HG03565 (cell line): ENCODE data around the gene PRR20A.
"Not testable (repeated sequence)": the region's sequence is repeated elsewhere in the genome, so short reads cannot be mapped to it uniquely, and the experiment has no call there.

Experiments used
- ATAC-seq: cut with Tn5 transposase; IDR thresholded peaks from one replicate; pipeline ENCODE4 v1.9.1; 2021; ENCODE audit warnings: mild to moderate bottlenecking, moderate library complexity; ENCODE audit not compliant: unreplicated experiment

PRR20A gene

DNA sequence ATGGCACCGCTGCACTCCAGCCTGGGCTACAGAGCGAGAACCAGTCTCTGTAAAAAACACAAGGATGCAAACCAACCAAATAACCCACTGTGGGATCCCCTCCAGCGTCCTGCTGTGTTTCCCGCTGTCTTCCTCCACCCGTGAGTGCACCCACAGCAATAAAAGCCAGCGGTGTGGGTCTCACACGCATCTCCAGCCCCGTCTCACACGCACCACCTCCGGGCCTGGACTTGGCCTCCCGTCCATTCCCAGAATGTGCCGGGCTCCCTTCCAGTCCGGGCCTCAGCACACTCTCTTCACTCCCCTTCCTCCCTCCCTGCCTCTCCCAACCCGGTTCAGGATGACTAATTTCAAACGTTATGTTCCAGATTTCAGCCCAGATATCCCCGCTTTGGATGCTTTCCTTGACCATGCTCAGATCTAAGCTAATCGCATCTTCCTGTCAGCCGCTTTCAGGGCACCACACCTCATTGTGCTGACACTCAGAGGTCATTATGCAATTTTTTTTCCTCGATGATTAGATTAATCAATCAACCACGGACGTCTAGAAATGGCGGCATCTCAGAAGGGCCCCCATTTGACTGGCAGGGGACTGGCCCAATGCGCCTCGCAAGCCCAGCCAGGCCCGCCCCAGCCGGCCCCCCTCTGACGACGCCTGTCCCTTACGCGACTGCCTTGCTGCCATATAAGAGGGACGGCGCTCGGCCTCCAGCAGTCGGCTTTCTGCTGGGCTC, at the start of gene PRR20A:
Gene PRR20A, plus strand, starts transcription at position 684 of the 734 bp plus-strand sequence. CDS start 387 bp downstream, outside the sequence.
- not testable (repeated sequence) for ATAC-seq

DNA sequence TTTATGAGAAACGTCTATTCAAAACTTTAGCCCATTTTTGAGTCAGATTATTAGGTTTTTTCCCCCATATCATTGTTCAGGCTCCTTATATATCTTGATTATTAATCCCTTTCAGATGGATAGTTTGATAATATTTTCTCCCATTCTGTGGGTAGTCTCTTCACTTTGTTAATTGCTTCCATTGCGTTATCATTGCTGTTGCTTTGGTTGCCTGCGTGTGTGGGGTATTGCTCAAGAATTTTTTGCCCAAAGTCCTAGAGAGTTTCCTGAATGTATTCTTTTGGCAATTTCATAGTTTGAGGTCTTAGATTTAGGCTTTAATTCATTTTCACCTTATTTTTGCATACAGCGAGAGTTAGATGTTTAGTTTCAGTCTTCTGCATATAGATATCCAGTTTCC, 25.8 kb upstream of the PRR20A start:
- no peak for ATAC-seq

DNA sequence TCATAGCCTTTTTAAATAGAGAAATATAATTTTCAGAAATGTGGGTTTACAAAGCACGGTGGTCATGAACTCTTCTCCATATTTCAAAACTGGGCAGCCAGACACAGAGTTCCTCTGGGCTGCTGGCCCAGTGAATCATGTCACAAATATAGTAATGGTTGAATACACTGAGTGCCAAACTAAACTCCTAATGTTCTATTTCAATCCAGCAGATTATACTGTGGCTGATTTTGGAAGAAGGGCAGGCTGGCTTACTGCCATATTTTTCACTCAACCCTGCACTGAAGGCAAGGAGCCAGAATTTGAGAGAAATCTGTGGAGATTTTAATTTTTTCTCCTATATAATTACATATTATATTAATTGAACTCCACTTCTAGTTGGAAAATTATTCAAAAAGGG, 17.0 kb upstream of the PRR20A start:
- ATAC-seq: no peak

DNA sequence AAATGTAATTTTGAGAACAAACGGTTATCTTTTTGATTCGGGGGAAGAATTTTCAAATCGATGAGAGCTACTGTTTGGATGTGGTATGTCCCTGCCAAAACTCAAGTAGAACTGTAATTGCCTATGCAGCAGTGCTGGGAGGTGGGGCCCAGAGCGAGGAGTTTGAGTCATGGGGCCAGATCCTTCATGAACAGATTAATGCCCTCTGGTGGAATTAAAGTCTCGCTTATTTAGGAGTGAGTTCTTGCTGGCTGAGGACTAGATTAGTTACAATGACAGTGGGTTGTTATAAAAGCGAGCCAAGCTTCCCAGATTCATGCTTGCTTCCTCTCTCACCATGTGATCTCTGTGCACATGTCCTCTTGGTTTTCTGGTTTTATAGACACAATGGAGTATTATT, 11.8 kb upstream of the PRR20A start:
- no peak for ATAC-seq

DNA sequence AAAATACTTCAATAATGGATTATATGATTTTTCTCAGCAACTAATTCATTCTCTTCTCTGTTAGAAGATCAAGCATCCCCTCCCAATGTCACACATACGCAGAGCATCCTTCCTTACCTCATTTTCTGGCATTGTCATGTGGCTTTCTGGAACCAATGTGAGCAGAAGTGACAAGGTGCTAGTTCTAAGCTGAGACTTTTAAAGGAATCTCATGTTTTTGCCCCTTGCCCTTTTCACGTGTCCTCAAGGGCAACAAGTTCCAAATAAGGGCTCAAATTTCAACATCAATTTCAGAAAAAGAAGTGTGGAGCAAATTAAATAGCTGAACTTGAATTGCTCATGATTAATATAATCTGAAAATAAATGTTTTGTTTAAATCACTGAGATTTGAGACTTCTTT, 4.6 kb upstream of the PRR20A start:
- ATAC-seq: no peak

DNA sequence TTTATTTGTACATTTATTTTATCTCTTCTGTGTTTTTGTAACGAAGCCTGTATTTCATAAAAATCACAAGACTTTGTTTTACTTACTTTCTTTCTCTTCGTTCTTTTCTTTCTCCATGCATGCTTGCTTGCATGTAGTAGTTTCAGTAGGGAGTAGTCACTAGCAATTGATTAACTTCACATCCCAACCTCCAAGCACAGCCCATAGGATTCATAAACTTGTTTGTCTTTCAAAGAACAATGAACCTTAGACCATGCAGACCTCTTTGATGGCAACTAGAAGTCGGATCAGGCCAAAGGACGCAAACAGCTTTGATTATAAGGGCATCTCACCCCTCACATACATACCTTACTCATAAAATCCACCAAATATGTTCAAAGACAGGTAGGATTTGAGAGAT, 3.1 kb upstream of the PRR20A start:
- ATAC-seq: no peak

DNA sequence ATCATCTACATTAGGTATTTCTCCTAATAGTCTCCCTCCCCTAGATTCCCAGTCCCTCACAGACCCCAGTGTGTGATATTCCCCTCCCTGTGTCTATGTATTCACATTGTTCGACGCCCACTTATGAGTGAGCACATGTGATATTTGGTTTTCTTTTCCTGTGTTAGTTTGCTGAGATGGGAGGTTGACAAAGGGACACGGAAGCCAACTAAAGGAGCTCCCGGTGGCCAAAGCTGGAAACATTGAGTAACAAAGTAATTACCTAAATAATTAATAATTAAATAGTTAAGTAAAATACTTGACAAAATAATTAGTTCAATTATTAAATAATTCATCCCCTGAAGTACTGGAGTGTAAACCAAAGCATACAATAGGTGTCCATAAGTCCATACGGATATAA, 1.7 kb upstream of the PRR20A start:
- no peak for ATAC-seq

DNA sequence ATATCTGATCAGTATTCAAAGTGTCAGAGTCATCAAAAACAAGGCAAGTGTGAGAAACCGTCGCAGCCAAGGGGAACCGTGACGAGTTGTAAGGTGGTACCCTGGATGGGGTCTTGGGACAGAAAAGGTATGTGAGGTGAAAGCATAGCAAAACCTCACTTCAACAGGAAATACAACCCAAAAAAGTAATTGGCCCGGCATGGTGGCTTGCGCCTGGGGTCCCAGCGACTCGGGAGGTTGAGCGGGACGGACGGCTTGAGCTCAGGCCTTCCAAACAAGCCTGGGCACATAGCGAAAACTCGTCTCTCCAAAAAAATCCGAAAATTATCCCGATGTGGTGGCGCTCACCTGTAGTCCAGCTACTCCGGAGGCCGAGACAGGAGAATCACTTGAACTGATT, 937 bp upstream of the PRR20A start:
- ATAC-seq: not testable (repeated sequence)

DNA sequence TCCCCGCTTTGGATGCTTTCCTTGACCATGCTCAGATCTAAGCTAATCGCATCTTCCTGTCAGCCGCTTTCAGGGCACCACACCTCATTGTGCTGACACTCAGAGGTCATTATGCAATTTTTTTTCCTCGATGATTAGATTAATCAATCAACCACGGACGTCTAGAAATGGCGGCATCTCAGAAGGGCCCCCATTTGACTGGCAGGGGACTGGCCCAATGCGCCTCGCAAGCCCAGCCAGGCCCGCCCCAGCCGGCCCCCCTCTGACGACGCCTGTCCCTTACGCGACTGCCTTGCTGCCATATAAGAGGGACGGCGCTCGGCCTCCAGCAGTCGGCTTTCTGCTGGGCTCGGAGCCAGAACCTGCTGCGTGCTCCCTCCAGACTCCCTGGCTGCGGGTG, 6.5 kb downstream of the PRR20A start, which contains the start of gene PRR20B:
Gene PRR20B, plus strand, starts transcription at position 301 of the 400 bp plus-strand sequence. CDS start 387 bp downstream, outside the sequence.
- not testable (repeated sequence) for ATAC-seq

DNA sequence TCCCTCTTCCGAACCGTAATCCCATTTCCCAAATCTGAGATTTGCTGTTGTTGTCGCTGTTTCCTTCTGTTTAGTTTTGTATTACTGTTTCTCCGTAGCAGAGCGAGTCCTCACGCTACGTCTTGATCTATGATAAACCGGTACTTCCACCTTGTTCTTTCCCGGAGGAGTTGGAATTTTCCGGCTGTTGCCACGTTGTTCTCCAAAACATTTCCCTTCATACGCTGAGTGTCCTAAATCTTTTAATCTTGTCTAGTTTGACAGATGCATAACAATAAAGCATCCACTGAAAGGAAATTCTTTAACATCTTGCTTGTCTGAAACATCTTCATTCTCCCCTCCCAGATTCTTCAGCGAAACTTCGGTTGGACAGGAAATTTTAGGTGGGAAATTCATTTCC, 7.4 kb downstream of the PRR20A start:
- ATAC-seq: not testable (repeated sequence)

DNA sequence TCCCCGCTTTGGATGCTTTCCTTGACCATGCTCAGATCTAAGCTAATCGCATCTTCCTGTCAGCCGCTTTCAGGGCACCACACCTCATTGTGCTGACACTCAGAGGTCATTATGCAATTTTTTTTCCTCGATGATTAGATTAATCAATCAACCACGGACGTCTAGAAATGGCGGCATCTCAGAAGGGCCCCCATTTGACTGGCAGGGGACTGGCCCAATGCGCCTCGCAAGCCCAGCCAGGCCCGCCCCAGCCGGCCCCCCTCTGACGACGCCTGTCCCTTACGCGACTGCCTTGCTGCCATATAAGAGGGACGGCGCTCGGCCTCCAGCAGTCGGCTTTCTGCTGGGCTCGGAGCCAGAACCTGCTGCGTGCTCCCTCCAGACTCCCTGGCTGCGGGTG, 13.0 kb downstream of the PRR20A start, which contains the start of gene PRR20C:
Gene PRR20C, plus strand, starts transcription at position 301 of the 400 bp plus-strand sequence. CDS start 387 bp downstream, outside the sequence.
- not testable (repeated sequence) for ATAC-seq

DNA sequence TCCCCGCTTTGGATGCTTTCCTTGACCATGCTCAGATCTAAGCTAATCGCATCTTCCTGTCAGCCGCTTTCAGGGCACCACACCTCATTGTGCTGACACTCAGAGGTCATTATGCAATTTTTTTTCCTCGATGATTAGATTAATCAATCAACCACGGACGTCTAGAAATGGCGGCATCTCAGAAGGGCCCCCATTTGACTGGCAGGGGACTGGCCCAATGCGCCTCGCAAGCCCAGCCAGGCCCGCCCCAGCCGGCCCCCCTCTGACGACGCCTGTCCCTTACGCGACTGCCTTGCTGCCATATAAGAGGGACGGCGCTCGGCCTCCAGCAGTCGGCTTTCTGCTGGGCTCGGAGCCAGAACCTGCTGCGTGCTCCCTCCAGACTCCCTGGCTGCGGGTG, 19.6 kb downstream of the PRR20A start, which contains the start of gene PRR20D:
Gene PRR20D, plus strand, starts transcription at position 301 of the 400 bp plus-strand sequence. CDS start 387 bp downstream, outside the sequence.
- not testable (repeated sequence) for ATAC-seq

DNA sequence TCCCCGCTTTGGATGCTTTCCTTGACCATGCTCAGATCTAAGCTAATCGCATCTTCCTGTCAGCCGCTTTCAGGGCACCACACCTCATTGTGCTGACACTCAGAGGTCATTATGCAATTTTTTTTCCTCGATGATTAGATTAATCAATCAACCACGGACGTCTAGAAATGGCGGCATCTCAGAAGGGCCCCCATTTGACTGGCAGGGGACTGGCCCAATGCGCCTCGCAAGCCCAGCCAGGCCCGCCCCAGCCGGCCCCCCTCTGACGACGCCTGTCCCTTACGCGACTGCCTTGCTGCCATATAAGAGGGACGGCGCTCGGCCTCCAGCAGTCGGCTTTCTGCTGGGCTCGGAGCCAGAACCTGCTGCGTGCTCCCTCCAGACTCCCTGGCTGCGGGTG, 26.2 kb downstream of the PRR20A start, which contains the start of gene PRR20E:
Gene PRR20E, plus strand, starts transcription at position 301 of the 400 bp plus-strand sequence. CDS start 387 bp downstream, outside the sequence.
- not testable (repeated sequence) for ATAC-seq

DNA sequence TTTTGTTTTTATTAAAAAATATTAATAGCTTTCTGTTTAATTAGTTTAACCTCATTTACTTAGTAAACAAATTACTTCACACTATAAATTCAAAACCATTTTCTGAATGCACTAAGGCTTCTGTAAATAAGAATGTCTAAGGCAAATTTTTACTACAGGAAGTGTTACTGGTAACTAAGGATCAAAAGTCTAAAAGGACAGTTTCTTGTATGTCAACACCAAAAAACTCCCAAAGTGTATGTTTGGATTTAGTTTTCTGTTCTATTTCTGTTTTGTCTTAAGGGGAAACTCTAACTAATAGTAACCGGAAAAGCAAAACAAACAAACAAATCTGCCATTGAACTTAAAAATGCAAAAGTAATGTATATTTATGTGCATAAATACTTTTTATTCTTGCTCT, 50.9 kb downstream of the PRR20A start:
- ATAC-seq: no peak
